Activated naive CD8-positive, alpha-beta T cell treated with anti-CD3 and anti-CD28 coated beads, Interleukin-2, amount 50 U/mL, for 24 hours (primary cell): ENCODE measurements around the gene TTC39C.

Experiments
- ATAC-seq: fragments of 150-1000 bp; cut with Tn5 transposase; one replicate; pipeline ENCODE4 v1.10.0; 2021
- DNase-seq: peaks from one replicate; pipeline ENCODE4 v3.0.0; 2021
- H3K27ac Mint-ChIP-seq: one replicate; pipeline ENCODE4 v1.8.0; 2021; ENCODE audit warnings: mild to moderate bottlenecking, mixed read lengths
- H3K27me3 Mint-ChIP-seq: one replicate; pipeline ENCODE4 v1.8.0; 2021; ENCODE audit warnings: mixed read lengths
- H3K36me3 Mint-ChIP-seq: one replicate; pipeline ENCODE4 v1.8.0; 2021; ENCODE audit warnings: low read depth, mixed read lengths
- H3K4me1 Mint-ChIP-seq: one replicate; pipeline ENCODE4 v1.8.0; 2021; ENCODE audit warnings: mixed read lengths
- H3K4me3 Mint-ChIP-seq: one replicate; pipeline ENCODE4 v1.8.0; 2021; ENCODE audit warnings: mild to moderate bottlenecking, moderate library complexity, mixed read lengths
- H3K9me3 Mint-ChIP-seq: one replicate; pipeline ENCODE4 v1.8.0; 2021; ENCODE audit warnings: mixed read lengths

Gene TTC39C

DNA sequence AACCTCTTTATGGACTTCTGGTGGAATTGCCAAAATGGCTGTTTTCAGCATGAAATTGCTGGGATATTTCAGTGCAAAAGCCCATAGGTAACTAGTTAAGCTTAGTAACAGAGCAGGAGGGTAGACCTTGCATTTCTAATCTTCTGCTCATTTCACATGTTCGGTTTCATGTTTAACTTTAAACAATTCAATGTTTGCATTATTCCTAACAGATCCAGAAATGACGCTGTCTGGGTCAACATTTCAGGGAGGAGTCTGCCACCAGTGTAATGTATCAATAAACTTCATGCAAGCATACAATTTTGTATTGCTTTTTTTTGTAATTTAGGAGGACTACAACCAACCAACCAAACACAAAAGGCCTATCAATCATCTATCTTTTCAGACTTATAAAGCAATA, 146.8 kb downstream of the TTC39C start:
- Mint-ChIP-seq H3K4me3 (no peak overlapping the region), H3K4me1 (no peaks in the 10 kb centered on the region), H3K9me3 (no peaks in the 10 kb centered on the region), H3K27ac (no peak overlapping the region), H3K27me3 (no peaks in the 10 kb centered on the region), H3K36me3 (no peaks in the 10 kb centered on the region)
- DNase-seq (no peak), ATAC-seq (no peak)

DNA sequence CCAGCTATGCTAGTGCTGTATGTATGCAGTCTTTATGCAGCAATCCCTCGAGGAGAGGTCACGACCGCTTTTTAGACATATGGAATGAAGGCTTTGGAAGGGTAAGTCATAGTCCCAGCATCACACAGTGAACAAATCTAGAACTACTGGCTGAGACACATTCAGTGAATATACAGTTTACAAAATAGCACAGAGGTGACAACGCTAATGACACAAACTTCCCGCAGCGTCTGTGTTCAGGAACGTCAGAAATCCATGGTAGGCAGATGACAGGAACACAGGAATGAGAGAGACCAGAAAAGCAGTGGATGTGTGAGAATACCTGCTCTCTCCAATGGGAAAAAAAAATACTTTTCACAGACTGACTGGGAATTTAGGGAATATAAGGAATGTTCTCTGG, 153.9 kb downstream of the TTC39C start:
- ATAC-seq, result no peak
- Mint-ChIP-seq H3K36me3 (no peaks in the 10 kb centered on the region), H3K27ac (no peak overlapping the region), H3K4me1 (no peaks in the 10 kb centered on the region), H3K27me3 (no peaks in the 10 kb centered on the region), H3K9me3 (no peaks in the 10 kb centered on the region), H3K4me3 (no peak overlapping the region)
- DNase-seq, result no peak

DNA sequence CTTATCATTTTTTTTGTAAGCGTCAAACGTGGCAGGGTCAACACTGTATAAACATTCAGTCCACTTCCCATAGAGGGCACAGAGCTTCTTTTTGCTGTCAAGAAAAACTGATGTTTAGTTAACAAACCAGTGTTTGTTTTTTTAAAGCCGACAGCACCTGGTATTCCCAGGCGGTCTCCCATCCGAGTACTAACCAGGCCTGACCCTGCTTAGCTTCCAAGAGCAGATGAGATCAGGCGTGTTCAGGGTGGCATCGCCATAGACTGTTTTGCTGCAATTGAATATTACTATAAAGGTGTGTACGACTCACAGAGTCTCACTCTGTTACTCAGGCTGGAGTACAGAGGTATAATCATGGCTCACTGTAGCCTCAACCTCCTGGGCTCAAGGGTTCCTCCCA, 155.8 kb downstream of the TTC39C start:
- no peaks in the 10 kb centered on the region for H3K4me1 Mint-ChIP-seq
- ATAC-seq (no peak), DNase-seq (peak; percentile 4)
- H3K27ac Mint-ChIP-seq, result no peak overlapping the region
- no peaks in the 10 kb centered on the region for H3K36me3 Mint-ChIP-seq
- H3K9me3 Mint-ChIP-seq, result no peaks in the 10 kb centered on the region
- no peaks in the 10 kb centered on the region for H3K27me3 Mint-ChIP-seq
- no peak overlapping the region for H3K4me3 Mint-ChIP-seq

DNA sequence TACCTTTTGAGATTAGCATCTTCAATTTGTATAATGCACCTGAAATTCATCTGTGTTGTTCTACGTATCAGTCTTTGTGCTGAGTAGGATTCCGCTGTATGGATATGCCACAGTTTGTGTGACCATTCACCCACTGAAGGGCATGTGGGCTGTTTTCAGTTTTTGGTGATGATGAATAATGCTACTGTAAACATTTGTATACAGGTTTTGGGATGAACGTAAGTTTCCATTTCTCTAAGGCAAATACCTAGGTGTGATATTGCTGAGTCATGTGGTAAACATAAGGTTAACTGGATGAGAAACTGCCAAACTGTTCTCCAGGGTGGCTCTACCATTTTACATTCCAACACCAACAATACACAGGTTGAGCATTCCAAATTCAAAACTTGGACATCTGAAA, 159.4 kb downstream of the TTC39C start:
- no peaks in the 10 kb centered on the region for H3K27me3 Mint-ChIP-seq
- ATAC-seq, result no peak
- DNase-seq, result no peak
- H3K4me3 Mint-ChIP-seq, result no peak overlapping the region
- no peaks in the 10 kb centered on the region for H3K36me3 Mint-ChIP-seq
- H3K4me1 Mint-ChIP-seq, result peaks cover 3% of the 10 kb centered on the region
- no peak overlapping the region for H3K27ac Mint-ChIP-seq
- no peaks in the 10 kb centered on the region for H3K9me3 Mint-ChIP-seq

DNA sequence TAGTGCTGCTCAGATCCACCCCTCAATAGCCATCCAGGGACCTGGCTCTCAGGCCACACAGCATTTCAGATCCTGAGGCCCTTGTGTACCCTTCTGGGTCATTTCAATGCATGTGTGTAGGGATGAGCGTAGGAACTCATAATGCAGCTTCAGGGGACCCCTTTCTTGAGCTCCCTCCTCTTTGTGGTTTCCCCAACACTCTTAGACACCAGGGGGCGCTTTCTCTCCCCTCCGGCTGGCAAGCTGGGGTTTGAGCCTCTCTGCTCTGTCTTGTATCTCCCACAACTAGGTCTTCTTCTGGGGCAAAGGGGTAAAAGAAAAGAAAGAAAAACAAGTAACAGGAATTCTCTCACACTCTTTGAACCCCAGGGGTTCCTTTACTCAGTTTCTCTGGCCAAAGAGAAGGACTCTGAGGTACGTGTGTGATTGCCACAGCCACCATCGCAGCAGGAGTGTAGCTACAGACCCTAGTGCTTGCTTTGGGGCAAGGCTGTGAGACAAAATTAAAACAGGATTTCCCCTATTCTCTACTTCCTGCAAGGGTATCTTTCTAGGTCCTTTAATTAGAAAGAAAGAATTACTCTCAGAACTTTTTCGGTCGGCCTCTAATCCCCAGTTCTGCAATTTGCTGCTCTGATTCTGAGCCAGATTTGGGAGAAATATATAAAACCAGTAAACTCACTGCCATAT, 162.3 kb downstream of the TTC39C start:
- Mint-ChIP-seq H3K4me1 (peaks cover 3% of the 10 kb centered on the region), H3K9me3 (no peaks in the 10 kb centered on the region), H3K27me3 (no peaks in the 10 kb centered on the region), H3K27ac (no peak overlapping the region), H3K36me3 (no peaks in the 10 kb centered on the region), H3K4me3 (no peak overlapping the region)
- DNase-seq, result peak; percentile 69
- peak; percentile 57 for ATAC-seq

DNA sequence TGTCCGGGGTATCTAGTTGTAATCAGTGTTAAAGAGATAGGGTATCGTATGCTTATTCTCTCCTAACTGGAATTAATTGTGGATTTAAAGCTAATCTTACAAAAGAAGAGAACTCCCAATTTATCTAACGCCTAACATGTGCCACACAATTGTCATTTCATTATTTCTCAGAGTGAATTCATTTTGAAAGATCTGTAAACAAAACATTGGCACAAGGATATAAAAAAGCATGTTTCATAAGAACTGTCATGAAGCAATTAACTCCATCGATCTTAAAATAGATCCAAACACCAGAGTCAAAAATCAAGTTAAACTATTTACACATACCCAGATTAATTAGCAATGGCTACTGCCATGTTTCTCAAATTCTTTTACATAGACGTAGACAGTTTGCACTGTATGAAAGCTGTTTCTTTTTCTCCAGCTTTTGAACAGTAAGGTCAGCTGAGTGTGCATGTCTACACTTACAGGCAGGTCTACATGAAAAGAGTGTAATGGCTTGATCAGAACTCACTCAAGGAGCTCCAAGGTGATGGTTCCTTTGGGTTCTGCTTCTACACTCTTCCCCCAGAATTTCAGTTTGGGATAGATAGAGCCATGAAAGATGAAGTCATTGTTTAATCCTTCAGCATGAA, 163.1 kb downstream of the TTC39C start:
- no peaks in the 10 kb centered on the region for H3K27me3 Mint-ChIP-seq
- ATAC-seq (no peak), DNase-seq (no peak)
- no peaks in the 10 kb centered on the region for H3K9me3 Mint-ChIP-seq
- no peak overlapping the region for H3K27ac Mint-ChIP-seq
- H3K4me3 Mint-ChIP-seq, result no peak overlapping the region
- H3K4me1 Mint-ChIP-seq, result peaks cover 3% of the 10 kb centered on the region
- no peaks in the 10 kb centered on the region for H3K36me3 Mint-ChIP-seq

DNA sequence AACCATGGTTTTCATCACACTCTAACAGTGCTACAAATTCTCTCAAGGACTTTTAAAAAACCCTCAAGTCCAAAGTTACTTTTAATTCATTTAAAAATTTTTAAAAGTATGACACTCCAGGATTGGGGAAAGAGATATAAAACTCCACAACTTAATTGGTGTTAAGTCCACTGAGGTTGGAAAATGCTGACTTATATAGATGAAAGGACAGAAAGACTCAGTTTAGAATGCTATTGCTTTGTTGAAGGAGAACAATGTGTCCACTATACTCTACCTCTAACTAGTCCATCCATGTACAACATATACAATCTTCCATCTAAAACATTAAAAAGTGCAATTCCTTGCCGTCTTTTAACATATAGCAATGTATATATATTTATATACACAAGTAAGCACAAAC, 165.5 kb downstream of the TTC39C start:
- no peak overlapping the region for H3K27ac Mint-ChIP-seq
- H3K4me1 Mint-ChIP-seq, result peaks cover 3% of the 10 kb centered on the region
- no peaks in the 10 kb centered on the region for H3K36me3 Mint-ChIP-seq
- ATAC-seq (no peak), DNase-seq (no peak)
- no peak overlapping the region for H3K4me3 Mint-ChIP-seq
- no peaks in the 10 kb centered on the region for H3K9me3 Mint-ChIP-seq
- no peaks in the 10 kb centered on the region for H3K27me3 Mint-ChIP-seq

DNA sequence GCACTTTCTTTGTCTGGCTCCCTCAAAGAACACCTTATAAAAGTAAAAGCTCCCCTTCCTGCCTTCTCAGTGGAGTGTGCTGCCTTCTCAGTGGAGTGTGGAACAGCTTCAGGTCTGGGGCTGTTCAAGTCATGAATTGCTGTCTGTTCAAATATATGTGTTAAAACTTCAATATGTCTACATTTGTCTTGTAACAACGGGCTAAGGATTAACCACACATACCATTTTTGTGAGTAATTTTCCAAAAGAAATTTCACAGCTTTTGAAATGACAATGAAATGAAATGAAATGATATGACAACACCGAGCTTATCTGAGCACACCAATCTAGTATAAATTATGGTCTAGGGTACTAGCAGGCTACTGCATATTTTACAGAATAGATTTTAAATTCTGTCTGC, 167.3 kb downstream of the TTC39C start:
- Mint-ChIP-seq H3K27ac (no peak overlapping the region), H3K36me3 (no peaks in the 10 kb centered on the region), H3K4me3 (no peak overlapping the region), H3K4me1 (no peaks in the 10 kb centered on the region), H3K9me3 (no peaks in the 10 kb centered on the region), H3K27me3 (no peaks in the 10 kb centered on the region)
- ATAC-seq (no peak), DNase-seq (no peak)
